T-helper 1 cell treated with Interleukin-12 subunit alpha and Interleukin-12 subunit beta and Interleukin-4 antibody, amounts not matched to agents 30 μg/mL and 1 μg/mL, for 36 hours (primary cell): ENCODE data around the gene ANKRA2.
"Not testable (repeated sequence)": the region's sequence is repeated elsewhere in the genome, so short reads cannot be mapped to it uniquely, and the experiment has no call there.

Experiments
- H3K27ac Mint-ChIP-seq: one replicate; pipeline ENCODE4 v1.8.0; 2021; ENCODE audit warnings: mild to moderate bottlenecking, mixed read lengths
- H3K27me3 Mint-ChIP-seq: one replicate; pipeline ENCODE4 v1.8.0; 2021; ENCODE audit warnings: low read depth, mixed read lengths
- H3K36me3 Mint-ChIP-seq: one replicate; pipeline ENCODE4 v1.8.0; 2021; ENCODE audit warnings: low read depth, mixed read lengths
- H3K4me1 Mint-ChIP-seq: one replicate; pipeline ENCODE4 v1.8.0; 2021; ENCODE audit warnings: low read depth, mixed read lengths
- H3K4me3 Mint-ChIP-seq: one replicate; pipeline ENCODE4 v1.8.0; 2021; ENCODE audit warnings: mild to moderate bottlenecking, moderate library complexity, mixed read lengths
- H3K9me3 Mint-ChIP-seq: one replicate; pipeline ENCODE4 v1.8.0; 2021; ENCODE audit warnings: mixed read lengths

The ANKRA2 gene

DNA sequence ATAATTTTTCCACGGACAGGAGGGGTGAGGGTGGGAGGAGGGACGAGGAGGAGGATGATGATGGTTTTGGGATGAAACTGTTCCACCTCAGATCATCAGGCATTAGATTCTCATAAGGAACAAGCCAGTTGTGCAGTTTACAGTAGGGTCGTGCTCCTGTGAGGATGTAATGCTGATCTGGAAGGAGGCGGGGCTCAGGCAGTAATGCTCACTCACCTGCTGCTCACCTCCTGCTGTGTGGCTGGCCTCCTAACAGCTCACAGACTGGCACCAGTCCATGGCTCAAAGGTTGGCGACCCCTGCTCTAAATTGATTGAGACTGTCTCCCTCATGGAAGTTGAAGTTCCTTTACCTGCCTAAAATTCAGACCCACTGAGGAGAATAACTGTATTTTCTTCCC, 33.2 kb downstream of the ANKRA2 start:
- Mint-ChIP-seq H3K27me3 (peaks cover 54% of the 10 kb centered on the region), H3K4me3 (no peak overlapping the region), H3K9me3 (no peaks in the 10 kb centered on the region), H3K27ac (no peak overlapping the region), H3K36me3 (no peaks in the 10 kb centered on the region), H3K4me1 (peaks cover 2% of the 10 kb centered on the region)

DNA sequence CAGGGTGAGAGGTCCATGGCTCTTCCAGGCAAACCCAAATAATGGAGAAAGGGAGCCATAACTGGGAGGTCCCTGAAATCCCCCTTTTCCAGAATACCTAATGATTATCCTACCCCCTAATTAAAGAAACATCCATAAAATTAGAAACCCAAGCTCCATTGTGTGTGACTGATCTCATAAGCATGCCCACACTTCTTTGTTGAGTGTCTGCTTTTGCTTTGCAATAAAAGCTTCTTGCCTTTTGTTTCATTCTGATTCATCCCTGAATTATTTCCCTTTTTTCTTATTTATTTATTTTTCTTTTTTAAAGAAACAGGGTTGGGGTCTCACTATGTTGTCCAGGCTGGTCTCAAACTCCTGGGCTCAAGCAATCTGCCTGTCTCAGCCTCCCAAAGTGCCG, 34.1 kb downstream of the ANKRA2 start:
- H3K36me3 Mint-ChIP-seq = no peaks in the 10 kb centered on the region
- no peak overlapping the region for H3K4me3 Mint-ChIP-seq
- H3K4me1 Mint-ChIP-seq = no peaks in the 10 kb centered on the region
- no peak overlapping the region for H3K27ac Mint-ChIP-seq
- H3K27me3 Mint-ChIP-seq = peaks cover 62% of the 10 kb centered on the region
- H3K9me3 Mint-ChIP-seq = no peaks in the 10 kb centered on the region

DNA sequence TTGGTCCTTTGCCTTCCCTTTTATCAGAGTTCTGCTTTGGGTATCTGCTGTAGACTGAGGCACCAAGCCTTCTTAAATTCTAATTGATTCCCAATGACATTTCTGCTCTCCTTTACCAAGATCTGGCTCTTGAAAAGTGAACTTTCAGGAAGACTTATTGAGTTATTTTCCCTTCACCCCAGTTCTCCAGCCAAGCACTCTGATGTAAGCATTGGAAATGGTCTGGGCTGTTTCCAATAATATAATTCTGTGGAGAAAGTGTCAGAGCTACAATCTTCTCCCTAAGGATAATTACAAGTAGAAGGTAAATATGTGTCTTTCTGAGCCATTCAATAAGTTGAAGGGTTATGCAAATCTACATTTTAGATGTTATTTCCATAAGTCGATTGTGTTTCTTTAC, 36.4 kb downstream of the ANKRA2 start:
- no peaks in the 10 kb centered on the region for H3K9me3 Mint-ChIP-seq
- H3K36me3 Mint-ChIP-seq = no peaks in the 10 kb centered on the region
- no peak overlapping the region for H3K4me3 Mint-ChIP-seq
- H3K27ac Mint-ChIP-seq = no peak overlapping the region
- peaks cover 51% of the 10 kb centered on the region for H3K27me3 Mint-ChIP-seq
- H3K4me1 Mint-ChIP-seq = no peaks in the 10 kb centered on the region

DNA sequence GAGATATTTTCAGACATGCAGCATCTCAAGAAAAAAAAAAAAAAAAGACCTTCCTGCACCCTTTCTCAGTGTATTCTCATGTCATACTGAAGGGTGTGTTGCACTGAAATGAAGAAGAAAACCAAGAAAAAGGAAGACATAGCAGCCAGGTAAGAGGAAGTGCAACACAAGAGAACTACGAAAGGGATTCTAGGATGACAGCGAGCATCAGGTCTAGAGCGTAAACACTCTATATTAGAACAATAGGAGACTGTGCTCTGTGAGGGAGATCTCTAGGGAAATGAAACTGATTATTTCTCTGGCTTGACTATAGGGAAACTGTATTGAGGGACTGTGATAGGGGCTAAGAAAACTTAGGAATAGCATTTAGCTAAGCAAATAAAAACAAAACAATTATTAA, 37.2 kb downstream of the ANKRA2 start:
- H3K27me3 Mint-ChIP-seq = peaks cover 48% of the 10 kb centered on the region
- H3K36me3 Mint-ChIP-seq = no peaks in the 10 kb centered on the region
- H3K9me3 Mint-ChIP-seq = no peaks in the 10 kb centered on the region
- no peak overlapping the region for H3K27ac Mint-ChIP-seq
- no peak overlapping the region for H3K4me3 Mint-ChIP-seq
- no peaks in the 10 kb centered on the region for H3K4me1 Mint-ChIP-seq

DNA sequence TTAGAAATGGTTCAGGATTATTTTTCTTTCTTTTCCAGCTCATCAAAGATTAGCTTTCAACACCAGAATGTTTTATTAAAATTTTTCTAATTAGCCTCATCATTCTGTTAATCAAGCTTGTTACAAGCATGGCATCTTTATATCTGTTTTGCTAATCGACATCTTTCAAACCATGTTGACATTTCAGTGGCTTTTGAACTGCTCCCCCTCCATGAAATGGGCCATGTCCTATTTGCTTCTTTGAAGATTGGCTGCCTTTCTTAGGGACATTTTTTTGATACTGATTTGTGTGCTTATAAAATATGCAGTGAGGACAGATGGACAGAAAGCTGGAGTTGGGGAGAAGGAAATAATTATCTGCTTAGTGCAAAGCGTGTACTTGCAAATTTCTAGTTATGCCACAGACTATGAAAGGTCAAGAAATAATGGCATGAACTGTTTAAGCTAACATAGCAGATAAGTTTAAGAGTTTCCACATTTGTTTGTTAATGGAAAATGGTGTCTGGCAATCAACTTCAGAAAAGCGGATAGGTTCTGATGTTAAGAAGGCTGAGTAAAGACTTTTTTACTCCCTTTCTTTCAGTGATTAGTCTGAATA, 39.7 kb downstream of the ANKRA2 start:
- Mint-ChIP-seq H3K27ac (no peak overlapping the region), H3K4me1 (no peaks in the 10 kb centered on the region), H3K27me3 (peaks cover 33% of the 10 kb centered on the region), H3K9me3 (no peaks in the 10 kb centered on the region), H3K36me3 (no peaks in the 10 kb centered on the region), H3K4me3 (no peak overlapping the region)

DNA sequence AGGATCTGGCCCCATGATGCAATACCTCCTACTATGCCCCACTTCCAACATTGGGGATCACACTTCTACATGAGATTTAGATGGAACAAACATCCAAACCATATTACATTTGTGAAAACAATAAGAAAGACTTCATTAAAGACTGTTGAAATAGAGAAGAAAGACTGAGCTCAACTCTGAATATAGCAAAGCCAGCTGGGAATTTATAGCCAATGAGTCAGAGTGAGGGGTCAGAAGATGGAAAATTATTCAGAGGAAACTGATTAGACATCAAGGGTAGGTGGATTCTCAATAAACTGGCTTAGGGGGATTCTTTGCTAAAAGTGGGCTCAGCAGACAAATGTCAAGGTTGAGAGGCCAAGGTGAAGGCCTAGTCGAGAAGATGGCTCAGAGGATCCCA, 41.6 kb downstream of the ANKRA2 start:
- H3K9me3 Mint-ChIP-seq = no peaks in the 10 kb centered on the region
- no peak overlapping the region for H3K27ac Mint-ChIP-seq
- peaks cover 20% of the 10 kb centered on the region for H3K27me3 Mint-ChIP-seq
- H3K4me1 Mint-ChIP-seq = peaks cover 8% of the 10 kb centered on the region
- no peaks in the 10 kb centered on the region for H3K36me3 Mint-ChIP-seq
- H3K4me3 Mint-ChIP-seq = no peak overlapping the region

DNA sequence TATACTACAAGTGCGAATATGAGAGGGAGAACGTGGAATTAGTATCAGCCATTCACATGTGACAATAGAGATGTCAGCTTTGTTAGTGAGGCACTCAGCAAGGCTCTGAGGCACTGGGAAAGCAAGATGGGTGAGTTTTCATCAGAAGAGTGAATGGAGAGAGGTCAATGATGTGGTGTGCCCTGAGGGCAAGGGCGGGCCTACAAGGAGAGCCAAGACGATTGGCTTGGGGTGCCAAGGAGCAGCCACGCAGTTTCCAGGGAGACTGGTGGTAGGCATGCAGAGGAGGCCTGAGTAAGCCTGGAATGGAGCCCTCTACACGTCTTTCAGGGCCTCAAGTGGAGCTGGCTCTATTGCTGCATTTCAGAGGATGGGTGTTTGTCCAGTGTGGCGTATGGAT, 42.5 kb downstream of the ANKRA2 start:
- no peaks in the 10 kb centered on the region for H3K9me3 Mint-ChIP-seq
- H3K4me3 Mint-ChIP-seq = no peak overlapping the region
- no peak overlapping the region for H3K27ac Mint-ChIP-seq
- peaks cover 8% of the 10 kb centered on the region for H3K4me1 Mint-ChIP-seq
- peaks cover 14% of the 10 kb centered on the region for H3K27me3 Mint-ChIP-seq
- no peaks in the 10 kb centered on the region for H3K36me3 Mint-ChIP-seq

DNA sequence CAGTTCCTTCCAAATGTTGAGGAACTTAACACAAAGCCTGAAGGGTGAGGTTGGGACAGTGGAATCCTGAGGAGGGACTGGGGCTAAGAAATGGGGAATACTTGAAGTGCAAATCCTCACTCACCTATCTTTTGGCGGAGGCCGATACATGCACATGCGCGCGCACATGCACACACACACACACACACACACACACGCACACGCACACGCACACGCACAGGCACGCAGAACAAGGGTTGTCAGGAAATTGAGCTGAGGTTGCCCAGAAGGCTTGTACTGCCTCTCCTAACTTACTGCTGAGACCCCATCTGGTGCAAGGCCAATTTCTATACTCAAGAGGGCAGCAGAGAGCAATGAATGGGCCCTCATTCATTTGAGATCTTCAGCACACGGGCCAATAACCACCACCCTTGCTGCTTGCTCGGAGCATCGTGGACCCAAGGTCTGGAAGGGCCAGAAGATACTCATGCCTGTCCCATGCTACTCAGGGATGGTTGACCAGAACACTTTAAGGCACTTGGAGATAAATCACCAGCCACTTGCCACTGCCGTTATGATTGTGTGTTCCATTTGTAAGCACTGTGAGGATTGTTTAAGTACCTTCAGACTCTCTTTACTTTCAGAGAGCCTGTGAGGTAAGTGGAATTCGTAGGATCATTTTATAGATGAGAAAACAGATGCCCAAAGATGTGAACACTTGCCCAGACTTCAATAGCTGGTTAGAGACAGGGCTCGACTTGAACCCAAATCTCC, 45.7 kb downstream of the ANKRA2 start:
- peak overlapping the region; percentile 15 for H3K4me3 Mint-ChIP-seq
- H3K9me3 Mint-ChIP-seq = no peaks in the 10 kb centered on the region
- no peaks in the 10 kb centered on the region for H3K36me3 Mint-ChIP-seq
- H3K27ac Mint-ChIP-seq = peak overlapping the region; percentile 70
- H3K4me1 Mint-ChIP-seq = peaks cover 8% of the 10 kb centered on the region
- H3K27me3 Mint-ChIP-seq = no peaks in the 10 kb centered on the region

DNA sequence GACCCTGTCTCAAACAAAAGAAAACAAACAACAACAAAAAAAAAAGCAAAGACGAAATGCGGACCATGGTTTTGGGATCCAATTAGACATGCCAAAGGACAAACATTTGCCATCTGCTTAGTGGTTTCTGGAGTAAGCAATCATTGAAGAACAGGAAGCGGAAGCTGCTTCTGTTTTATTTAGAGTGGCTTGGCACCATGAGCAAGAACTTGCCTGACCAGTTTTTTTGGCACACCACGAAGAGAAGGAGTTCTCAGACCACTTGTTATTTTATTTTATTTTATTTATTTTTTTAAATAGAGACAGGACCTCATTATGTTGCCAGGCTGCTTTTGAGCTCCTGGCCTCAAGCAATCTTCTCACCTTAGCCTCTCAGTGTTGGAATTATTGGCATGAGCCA, 50.2 kb downstream of the ANKRA2 start:
- H3K4me1 Mint-ChIP-seq = peaks cover 8% of the 10 kb centered on the region
- H3K4me3 Mint-ChIP-seq = no peak overlapping the region
- H3K36me3 Mint-ChIP-seq = no peaks in the 10 kb centered on the region
- no peaks in the 10 kb centered on the region for H3K27me3 Mint-ChIP-seq
- H3K27ac Mint-ChIP-seq = no peak overlapping the region
- H3K9me3 Mint-ChIP-seq = no peaks in the 10 kb centered on the region

DNA sequence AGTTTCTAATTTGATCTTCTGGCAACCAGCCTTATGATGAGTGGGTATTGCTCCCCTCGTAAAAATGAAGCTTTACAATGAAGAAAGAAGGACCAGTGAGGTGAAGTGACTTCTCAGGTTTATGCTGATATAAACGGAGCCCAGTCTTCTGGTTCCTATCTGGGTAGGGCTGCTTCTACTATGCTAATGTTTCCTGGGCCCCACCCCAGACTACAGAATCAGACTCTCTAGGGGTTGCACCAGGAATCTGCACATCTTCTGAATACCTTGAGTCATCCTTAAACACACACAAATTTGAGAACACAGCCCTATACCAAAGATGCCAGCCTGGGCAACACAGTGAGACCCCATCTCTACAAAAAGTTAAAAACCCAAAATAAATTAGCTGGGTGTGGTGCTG, 51.0 kb downstream of the ANKRA2 start:
- Mint-ChIP-seq H3K4me1 (peaks cover 3% of the 10 kb centered on the region), H3K27ac (no peak overlapping the region), H3K27me3 (no peaks in the 10 kb centered on the region), H3K4me3 (no peak overlapping the region), H3K36me3 (no peaks in the 10 kb centered on the region), H3K9me3 (no peaks in the 10 kb centered on the region)

DNA sequence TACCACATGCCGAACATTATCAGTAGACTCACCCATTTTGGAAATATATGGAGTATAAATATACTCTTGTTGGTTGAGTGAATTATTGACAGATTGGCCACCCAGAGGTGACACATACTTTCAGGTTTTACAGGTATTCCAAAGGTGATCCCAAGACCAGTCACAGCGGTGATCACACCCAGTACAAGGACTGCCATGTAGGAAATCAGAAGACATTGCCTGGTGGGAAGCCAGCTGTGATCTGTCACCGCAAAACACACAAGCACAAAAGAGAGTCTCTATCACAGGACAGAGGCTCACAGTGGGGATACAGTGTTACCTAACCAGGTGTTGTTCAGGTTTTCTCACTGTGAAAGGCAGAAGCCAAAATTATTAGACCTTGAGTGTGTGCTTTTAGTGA, 51.4 kb downstream of the ANKRA2 start:
- no peak overlapping the region for H3K27ac Mint-ChIP-seq
- no peaks in the 10 kb centered on the region for H3K36me3 Mint-ChIP-seq
- no peaks in the 10 kb centered on the region for H3K27me3 Mint-ChIP-seq
- no peaks in the 10 kb centered on the region for H3K4me1 Mint-ChIP-seq
- H3K4me3 Mint-ChIP-seq = no peak overlapping the region
- H3K9me3 Mint-ChIP-seq = no peaks in the 10 kb centered on the region

DNA sequence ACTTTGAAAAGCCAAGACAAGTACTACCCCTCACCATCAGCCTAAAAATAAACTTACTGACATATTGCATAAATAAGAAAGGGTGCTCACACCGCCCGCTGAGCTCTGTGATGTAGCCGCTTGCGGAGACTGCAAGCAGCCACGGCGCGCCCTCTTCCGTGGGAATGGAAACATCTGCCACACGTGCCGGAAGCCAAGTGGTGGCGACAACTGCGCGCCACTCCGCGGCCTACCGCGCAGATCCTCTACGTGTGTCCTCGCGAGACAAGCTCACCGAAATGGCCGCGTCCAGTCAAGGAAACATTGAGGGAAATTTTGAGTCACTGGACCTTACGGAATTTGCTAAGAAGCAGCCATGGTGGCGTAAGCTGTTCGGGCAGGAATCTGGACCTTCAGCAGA, 56.9 kb downstream of the ANKRA2 start:
- H3K4me1 Mint-ChIP-seq, H3K4me3 Mint-ChIP-seq, H3K27me3 Mint-ChIP-seq, H3K9me3 Mint-ChIP-seq, H3K27ac Mint-ChIP-seq: not testable (repeated sequence)
- peaks cover 12% of the 10 kb centered on the region for H3K36me3 Mint-ChIP-seq

DNA sequence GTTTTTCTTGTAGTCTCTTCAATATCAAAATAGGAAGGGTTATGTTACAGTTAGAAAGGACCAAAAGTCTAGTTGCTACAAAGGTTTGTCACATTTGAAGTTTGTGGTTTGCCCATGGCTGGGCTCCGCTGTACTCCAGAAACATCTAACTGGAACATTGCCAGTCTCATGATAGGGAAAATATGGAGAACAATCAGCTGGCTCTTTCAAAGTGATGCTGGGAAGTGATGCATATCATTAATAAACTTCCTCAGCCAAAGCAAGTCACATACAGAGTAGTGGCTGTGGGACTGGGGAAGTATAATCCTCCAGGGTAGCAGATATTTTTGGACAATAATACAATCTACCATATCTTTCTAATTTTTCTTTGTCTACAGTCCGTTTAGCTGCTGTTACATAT, 58.4 kb downstream of the ANKRA2 start:
- Mint-ChIP-seq H3K36me3 (peaks cover 20% of the 10 kb centered on the region), H3K27ac (no peak overlapping the region)

DNA sequence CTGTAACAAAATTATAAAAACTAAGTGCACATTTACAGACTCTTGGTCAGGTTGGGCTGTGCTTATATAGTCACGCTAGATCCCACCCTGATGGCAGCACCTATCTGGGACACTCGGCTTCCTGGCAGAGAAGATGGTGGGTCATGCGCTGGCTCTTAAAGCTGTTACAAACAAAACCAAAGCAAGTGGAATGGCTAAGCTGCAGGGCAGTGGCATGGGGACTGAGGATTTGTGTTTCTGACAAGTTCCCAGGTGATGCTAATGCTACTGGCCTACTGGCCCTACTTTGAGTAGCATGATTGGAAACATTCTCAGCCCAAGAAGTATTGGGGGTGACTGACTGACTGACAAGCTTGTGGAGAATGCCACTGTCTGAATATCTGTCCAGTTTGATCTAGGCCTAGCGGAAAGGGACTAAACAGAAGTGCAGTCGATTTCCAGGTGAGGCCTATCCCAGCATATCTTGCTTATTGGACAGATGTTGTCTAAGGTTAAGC, 58.9 kb downstream of the ANKRA2 start:
- Mint-ChIP-seq H3K36me3 (peaks cover 21% of the 10 kb centered on the region), H3K27me3 (no peaks in the 10 kb centered on the region), H3K4me3 (no peak overlapping the region), H3K4me1 (peaks cover 7% of the 10 kb centered on the region), H3K27ac (no peak overlapping the region), H3K9me3 (no peaks in the 10 kb centered on the region)

More for the DNA sequence above, 58.4 kb downstream of the ANKRA2 start:
- H3K27me3 Mint-ChIP-seq = no peaks in the 10 kb centered on the region
- no peaks in the 10 kb centered on the region for H3K9me3 Mint-ChIP-seq
- H3K4me1 Mint-ChIP-seq = peaks cover 7% of the 10 kb centered on the region
- H3K4me3 Mint-ChIP-seq = no peak overlapping the region
